Stromal cell of bone marrow (primary cell): Measurements from ENCODE around the gene SNU13.
"Not testable (repeated sequence)": the region's sequence is repeated elsewhere in the genome, so short reads cannot be mapped to it uniquely, and the experiment has no call there.

Source experiments
- DNase-seq: peaks from one replicate; pipeline ENCODE4 v3.0.0-alpha.2; 2012; ENCODE audit warnings: low read depth

The SNU13 gene

DNA sequence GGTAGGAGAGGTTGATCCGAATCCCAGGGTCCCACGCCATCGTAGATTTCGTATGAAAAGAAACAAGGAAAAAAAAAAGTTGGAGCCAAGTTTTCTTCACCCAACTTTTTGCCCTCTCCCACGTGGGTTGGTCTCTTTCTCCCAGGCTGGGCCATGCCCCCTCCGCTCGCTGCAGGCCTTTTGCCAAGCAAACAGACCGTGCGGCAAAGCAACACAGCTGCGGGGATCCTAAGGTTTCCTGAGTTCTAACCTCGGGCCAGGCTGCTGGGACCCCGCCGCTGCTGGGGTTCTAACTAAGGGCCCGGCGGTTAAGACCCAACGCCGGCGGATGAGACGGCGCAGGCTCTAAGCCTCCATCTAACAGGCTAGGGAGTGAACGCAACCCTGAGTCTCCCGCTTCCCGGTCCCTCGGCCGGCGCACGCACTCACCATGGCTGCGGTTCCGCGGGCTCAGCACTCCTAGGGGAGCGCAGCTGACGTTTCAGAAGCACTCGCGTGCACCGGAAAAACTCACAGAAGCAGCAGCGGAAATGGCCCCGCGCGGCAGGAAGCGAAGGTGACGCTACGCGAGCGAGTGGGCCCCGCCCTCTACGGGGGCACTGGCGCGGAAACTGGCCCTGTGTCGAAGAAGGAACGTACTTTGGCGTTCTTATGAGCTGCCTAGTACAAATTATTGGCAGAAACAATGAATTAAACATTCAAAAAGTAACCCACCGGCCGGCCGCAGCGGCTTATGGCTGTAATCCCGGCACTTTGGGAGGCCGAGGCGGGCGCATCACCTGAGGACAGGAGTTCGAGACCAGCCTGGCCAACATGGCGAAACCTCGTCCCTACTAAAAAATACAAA lies at the start of gene SNU13:
Gene SNU13, minus strand, starts transcription at position 503 of the 847 bp plus-strand sequence. Its CDS starts 71 bp downstream, at position 432.
- DNase-seq: peak; percentile 84

DNA sequence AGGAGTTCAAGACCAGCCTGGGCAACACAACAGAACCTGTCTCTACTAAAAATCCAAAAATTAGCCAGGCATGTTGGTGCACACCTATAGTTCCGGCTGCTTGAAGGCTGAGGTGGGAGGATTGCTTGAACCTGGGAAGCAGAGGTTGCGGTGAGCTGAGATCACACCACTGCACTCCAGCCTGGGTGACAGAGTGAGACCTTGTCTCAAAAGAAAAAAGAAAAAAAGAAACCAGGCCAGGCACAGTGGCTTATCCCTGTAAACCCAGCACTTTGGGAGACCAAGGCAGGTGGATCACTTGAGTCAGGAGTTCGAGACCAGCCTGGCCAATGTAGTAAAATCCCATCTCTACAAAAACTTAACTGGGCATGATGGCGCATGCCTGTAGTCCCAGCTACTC lies 44.6 kb upstream of the SNU13 start:
- not testable (repeated sequence) for DNase-seq

DNA sequence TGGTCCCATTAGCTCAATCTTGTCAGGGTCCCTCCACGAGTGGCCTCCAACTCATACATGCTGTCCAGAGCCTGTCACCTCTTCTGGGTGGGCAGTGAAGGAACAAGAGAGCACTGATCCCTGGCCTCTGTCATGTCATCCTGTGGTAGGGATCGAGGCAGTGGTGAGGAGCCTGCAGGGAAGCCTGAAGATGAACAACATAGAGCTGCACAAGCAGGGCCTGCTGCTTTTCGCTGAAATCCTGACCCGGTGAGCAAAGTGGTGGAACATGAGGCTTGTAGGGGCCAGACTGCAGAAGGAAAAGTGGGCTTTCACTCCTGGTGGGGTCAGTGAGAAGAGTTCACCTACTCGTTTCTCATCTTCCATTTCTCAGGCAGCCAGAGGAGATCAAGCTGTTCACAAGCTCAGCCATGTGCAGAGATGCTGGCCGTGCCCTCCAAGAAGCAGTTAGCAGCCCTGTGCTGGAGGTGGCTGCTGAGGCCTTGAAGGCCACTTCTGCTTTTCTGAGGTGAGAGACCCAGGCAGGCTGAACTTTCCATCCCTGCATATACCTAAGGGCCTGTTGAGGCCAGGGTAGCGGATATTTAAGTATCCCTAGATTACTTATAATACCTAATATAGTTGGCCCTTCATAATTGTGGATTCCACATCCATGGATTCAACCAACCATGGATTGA lies 43.6 kb upstream of the SNU13 start:
- DNase-seq: no peak

DNA sequence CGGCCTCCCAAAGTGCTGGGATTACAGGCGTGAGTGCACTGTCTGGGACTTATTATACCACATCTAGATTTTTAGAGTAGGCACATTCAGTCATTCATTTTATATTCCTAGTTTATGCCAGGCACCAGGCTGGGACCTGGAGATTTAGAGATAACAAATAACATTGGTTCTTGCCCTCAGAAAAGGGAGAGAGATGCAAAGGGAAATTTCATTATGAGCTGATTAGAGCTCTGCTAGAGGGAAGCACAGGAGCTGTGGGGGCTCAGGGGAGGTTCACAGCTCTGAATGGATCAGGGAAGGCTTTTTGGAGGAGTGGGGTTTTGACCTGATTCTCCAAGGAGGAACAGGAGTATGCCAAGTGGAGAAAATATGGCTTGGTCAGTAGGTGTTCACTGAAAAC lies 42.9 kb upstream of the SNU13 start:
- DNase-seq: no peak

DNA sequence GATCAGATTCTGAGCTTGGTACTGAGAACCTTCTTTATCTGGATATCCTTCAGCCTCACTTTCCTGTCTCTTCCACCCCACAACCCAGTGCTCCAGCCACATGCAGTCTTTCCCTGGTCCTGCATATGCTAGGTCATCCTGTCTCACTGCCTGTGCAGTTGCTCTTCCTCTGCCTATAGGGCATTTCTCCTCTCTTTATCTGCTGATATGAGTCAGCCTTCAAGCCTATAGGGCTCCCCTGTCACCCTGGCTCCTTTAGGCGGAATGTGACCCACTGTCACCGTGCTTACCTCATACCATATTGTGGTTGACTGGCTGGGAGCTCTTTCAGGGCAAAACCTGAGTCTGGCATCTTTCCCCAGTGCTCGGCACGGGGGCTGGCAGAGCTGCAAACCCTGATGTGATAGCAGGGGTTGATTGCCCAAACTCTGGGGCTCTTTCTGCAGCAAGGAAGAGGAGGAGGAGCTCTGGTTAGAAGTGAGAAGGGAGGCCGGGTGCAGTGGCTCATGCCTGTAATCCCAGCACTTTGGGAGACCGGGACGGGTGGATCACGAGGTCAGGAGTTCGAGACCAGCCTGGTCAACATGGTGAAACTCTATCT lies 36.9 kb upstream of the SNU13 start:
- DNase-seq: no peak

DNA sequence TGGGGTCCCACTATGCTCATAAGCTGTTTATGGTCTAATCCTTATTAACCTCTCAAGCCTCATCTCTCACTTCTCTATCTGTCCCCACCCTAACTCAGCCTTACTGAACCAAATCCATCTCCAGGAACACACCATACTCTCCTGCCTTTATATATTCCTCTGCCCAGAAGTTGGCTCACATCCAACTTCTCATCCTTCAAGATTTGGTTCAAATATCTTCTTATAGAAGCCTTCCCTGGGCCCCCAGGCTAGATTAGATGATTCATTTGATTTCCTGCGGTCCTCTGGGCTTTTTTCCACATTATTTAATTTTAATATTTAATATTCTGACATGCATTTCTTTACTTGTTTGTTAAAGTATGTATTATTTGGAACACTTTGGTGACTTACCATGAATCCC lies 33.8 kb upstream of the SNU13 start:
- no peak for DNase-seq

DNA sequence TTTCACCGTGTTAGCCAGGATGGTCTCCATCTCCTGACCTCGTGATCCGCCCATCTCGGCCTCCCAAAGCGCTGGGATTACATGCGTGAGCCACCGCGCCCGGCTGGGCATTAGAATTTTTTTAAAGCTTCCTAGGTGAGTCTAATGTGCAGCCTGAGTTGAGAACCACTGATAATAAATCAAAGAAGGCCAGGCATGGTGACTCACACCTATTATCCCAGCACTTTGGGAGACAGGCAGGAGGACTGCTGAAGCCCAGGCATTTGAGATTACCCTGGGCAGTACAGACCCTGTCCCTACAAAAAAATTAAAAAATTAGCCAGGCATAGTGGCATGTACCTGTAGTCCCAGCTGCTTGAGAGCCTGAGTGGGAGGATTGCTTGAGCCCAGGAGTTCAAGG lies 24.3 kb upstream of the SNU13 start:
- DNase-seq: no peak

DNA sequence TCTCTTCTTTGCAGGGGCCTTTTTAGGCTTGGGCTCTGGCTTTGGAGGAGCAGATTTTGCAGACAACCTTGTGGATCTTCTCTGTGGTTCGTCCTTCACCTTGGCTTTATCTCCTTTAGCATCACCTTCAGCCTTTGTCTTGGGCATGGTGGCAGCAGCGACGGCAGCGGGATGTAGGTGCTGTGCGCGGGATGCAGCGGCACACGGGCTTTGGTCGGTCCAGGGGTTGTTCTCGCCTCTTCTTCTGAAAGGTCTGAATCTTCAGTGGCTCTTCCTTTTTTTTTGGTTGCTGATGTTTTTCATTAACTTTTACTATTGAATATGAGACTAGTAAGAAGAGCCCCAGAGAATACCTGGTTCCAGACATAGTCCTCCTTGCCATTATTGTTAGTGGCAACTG lies 20.7 kb upstream of the SNU13 start:
- DNase-seq: no peak

DNA sequence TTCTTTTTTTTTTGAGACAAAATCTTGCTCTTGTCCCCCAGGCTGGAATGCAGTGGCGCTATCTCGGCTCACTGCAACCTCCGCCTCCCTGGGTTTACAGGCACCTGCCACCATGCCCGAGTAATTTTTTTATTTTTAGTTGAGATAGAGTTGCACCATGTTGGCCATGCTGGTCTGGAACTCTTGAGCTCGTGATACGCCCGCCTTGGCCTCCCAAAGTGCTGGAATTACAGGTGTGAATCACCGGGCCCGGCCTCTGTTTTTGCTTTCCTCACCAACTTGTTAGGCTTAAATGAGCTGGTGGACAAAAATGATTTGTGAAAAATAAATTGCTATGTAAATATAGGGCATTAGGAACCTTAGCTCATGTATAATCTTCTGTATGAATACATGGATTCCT lies 14.1 kb upstream of the SNU13 start:
- DNase-seq: no peak

DNA sequence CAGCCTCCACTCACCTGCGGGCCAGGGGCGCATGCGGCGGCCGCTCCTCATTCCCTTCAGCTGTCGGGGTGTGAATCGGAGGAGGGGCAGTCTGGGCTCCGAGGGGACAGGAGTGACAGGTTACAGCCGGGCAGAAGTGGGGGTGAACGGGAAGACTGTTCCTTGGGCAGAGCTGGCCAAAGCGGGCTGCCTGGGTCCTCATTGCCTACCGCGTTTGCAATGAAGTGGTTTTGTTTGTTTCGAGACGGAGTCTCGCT lies 11.4 kb upstream of the SNU13 start:
- no peak for DNase-seq

DNA sequence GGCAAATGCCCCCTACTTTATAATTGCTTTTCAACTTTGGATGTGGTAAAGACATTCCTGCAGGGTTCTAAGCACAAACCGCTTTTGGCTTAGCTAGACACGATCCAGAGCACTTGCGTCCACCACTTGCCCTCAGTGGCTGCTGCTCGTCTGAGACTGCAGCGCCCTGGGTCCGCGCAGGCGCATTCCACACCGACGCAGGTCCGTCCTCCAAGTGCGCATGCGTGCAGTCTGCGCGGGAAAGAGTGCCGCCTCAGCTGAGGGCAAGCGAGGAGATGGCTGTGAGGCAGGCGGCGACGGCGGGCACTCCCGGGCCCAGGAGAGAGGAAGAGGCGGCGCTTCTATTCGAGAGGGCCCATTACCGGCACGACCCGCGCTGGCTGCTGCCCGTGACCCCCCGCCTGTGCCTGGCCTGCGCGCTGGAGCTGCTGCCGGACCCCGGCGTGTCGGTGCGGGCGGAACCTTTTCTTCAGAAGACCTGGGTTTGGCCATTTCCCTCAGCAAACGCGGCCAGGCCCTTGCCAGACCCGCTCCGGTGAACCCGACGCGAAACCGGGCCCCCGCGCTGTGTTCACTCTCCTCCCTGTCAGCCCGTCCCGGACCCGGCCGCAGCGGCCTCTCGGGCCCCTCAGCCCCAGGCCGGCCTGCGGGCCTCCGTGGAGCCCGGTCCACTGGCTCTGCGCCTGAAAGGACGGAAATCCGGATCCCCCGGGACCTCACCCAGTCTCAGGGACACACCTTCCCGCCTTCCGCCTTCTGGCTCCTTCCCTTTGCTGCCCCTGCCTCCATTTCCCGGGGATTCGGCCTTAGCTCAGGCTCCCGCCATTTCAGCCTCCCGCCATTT lies 10.8 kb upstream of the SNU13 start, which contains the start of gene MEI1:
Gene MEI1, plus strand, starts transcription at position 240 of the 844 bp plus-strand sequence. Its CDS starts 36 bp downstream, at position 276.
- DNase-seq: no peak

DNA sequence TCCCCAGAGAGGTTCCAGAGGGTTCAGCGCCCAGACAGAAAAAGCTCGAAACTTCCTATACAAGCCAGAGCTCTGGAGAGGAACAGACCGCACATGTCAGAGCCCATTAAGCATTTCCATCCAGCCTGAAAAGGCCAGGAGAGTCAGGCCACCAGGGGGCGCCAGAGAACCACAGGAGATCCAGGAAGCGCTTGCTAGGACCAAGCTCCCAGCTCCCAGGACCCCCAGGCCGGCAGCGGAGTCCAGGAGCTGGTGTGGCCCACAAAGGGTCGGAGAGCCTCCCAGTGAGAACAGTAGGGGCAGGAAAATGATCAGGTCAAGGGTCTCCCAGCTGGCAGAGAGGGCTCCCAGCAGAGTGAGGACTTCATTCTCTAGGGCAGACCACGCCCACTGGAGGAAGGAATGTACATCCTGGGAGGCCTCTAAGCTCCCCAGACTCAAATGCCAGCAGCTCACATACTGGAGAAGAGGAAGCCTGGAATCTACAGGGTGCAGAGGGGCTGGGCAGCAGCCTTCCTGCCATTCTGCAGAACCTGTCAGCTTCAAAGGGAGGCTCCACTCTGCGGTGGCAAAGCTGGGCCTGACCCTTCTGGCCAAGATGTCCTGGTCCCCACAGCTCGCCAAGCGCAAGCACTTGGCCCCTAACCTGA lies 8.6 kb upstream of the SNU13 start:
- DNase-seq: peak; percentile 65

DNA sequence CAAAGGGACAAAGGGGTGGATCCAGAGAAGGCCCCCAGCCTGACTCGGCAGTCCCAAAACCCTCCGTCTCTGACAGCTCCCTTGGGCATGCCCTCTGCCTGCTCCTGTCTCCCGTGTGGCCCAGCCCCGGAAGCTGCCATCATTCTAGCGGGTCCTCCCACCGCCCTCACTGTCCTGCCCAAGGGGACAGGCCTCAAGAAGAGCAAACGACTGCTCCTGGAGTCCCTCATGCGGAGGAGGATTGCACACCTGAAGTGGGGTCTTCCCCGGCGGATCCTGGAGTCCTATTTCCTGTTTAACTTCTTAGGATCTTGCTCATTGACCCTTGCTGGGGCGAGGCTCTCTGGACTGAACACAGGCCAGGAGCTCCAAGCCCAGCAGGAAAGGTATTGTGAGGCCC lies 8.0 kb upstream of the SNU13 start:
- no peak for DNase-seq

DNA sequence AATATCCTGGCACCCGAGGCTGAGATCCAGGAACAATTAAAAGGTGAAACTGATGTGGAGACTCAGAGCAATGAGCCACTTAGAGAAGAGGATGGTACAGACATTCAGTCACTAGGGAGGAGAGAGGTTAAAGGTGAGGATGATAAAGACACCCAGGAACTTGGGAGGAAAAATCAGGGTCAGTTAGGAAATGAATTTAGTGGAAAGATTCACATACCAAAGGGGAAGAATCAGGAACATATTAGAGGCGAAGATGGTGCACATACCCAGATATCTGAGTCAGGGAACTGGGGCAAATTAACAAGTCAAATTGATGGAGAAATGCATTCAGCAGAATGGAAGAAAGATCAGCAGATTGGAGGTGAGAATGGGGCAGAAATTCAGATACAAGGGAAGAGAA lies 6.5 kb upstream of the SNU13 start:
- DNase-seq: no peak

DNA sequence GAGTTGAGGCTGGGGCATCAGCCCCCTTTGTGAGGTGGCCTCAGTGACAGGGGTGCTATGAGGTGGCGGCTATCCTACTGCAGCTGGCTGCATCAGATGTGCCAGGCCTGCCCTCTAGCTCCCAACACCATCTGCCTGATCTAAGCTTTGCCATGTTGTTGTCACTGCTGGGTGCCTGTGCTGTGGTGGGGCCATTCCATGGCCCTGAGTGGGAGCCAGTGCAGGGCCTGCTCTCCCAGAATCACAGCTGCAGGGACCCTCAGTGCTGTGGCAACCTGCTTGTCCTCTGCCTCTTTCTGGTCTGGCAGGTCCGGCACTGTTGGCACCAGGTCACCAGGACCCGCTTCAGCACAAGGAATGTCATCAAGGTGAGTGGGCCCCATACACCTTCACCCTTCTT lies 1.8 kb upstream of the SNU13 start:
- DNase-seq: no peak

DNA sequence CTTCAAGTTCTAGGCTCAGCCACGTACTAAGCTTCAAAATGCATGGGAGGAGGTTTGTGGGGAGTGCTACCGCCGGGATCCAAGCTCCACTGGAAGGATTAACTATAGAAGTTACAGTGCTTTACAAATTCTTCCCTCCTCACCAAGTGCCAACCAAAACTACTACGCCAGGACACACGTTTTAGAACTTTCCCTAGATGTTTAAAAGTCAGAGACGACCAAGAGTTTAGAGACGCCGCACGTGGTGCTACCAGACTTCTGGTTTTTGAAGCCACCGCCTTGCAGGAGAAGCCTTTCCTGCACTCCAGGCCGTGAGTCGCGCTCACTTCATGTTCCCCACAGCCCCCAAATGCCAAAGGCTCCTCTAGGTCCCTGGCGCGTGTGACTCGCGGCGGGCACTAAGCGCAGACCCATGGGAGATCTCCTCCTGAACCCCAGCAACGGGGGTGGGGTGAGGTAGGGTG lies 734 bp downstream of the SNU13 start:
- no peak for DNase-seq

DNA sequence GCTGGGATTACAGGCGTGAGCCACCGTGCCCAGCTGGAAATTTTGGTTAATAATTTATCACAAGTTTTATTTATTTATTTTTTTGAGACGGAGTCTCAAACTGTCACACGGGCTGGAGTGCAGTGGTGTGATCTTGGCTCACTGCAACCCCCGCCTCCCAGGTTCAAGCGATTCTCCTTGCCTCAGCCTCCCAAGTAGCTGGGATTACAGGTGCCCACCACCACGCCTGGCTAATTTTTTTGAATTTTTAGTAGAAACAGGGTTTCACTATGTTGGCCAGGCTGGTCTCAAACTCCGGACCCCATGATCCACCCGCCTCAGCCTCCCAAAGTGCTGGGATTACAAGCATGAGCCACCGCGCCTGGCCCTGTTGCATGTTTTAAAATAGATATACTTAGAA lies 1.8 kb downstream of the SNU13 start:
- DNase-seq: not testable (repeated sequence)

DNA sequence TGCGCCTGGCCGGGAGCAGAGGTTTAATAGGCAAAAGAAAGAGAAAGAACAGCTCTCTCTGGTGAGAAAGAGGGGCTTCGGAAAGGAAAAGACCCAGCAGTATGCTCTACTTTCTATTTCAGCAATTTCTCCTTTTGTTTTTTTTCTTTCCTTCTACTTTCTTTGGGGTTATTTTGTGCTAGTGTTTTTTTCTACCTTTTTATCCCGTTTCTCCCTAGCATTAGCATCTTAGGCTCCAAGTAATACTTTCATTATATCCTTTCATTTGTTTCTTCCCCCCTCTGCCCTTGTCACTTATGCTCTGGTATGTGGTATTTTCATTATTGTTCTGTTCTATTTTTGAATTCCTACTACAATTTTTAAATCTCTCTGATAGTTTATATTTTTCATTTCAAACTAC lies 4.5 kb downstream of the SNU13 start:
- no peak for DNase-seq

DNA sequence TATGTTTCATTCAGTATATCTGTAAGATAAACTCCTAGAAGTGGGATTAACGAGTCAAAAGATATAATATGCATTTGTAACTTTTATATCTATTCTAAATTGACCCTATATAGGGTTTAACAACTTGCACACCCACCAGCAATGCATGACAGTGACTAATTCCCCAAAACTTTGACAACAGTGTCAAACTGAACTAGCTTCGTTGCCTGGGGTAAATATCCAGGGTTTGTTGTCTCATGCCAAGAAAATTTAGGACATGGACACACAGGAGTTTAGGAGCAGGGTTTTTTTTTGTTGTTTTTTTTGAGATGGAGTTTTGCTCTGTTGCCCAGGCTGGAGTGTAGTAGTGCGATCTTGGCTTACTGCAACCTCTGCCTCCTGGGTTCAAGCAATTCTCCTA lies 5.1 kb downstream of the SNU13 start:
- no peak for DNase-seq

DNA sequence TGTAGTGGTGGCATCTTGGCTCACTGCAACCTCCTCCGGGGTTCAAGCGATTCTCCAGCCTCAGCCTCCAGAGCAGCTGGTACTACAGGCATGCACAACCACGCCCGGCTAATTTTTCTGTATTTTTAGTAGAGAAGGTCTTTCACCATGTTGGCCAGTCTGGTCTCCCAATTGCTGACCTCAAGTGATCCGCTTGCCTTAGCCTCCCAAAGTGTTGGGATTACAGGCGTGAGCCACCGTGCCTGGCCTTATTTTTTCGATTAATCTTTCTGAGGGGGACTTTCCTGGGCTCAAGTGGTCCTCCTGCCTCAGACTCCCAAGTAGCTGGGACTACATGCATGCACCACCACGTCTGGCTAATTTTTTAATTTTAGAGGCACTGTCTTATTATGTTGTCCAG lies 5.6 kb downstream of the SNU13 start:
- DNase-seq: no peak

DNA sequence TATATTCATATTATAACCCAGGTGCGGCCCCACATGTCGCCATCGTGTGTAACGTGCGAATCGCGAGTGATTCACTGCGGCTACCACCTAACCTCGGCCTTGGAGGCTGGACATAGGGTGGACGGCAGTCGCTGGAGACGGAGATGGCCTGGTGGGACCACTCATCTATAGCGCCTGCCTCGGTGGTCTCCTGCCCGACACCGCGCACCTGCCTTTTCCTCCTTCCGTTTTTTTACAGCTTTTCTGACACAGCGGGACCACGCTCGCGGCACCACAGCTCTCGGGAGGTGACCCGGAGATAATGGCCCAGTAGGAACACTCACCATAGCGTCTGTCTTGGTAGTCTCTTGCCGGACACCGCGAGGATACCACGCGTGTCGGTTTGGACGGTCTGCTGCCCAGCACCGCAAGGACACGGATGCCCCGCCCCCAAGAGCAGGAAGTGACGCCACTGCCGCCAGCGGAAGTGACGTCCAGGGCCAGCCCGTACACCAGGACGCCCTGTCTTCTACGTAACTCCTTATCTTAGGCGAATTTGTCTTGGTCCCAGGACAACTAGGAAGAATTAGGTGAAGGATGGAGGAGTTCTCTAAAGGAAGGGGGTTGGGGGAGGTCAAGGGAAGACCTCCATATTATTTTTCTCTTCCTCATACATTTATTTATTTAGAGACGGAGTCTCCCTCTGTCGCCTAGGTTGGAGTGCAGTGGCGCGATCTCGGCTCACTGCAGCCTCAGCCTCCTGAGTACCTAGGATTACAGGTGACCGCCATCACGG lies 6.4 kb downstream of the SNU13 start:
- DNase-seq: peak; percentile 66
